Activated naive CD4-positive, alpha-beta T cell treated with anti-CD3 and anti-CD28 coated beads, Interleukin-2, amount 50 U/mL, for 24 hours (primary cell): ENCODE measurements around the gene ATP5MK.

Experiments
- H3K27ac Mint-ChIP-seq: one replicate; pipeline ENCODE4 v1.8.0; 2021; ENCODE audit warnings: mild to moderate bottlenecking, mixed read lengths
- H3K27me3 Mint-ChIP-seq: one replicate; pipeline ENCODE4 v1.8.0; 2021; ENCODE audit warnings: mixed read lengths
- H3K36me3 Mint-ChIP-seq: one replicate; pipeline ENCODE4 v1.8.0; 2021; ENCODE audit warnings: mixed read lengths
- H3K4me1 Mint-ChIP-seq: one replicate; pipeline ENCODE4 v1.8.0; 2021; ENCODE audit warnings: mixed read lengths
- H3K4me3 Mint-ChIP-seq: one replicate; pipeline ENCODE4 v1.8.0; 2021; ENCODE audit warnings: mild to moderate bottlenecking, mixed read lengths
- H3K9me3 Mint-ChIP-seq: one replicate; pipeline ENCODE4 v1.8.0; 2021; ENCODE audit warnings: mixed read lengths

ATP5MK gene, protein sequence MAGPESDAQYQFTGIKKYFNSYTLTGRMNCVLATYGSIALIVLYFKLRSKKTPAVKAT

DNA sequence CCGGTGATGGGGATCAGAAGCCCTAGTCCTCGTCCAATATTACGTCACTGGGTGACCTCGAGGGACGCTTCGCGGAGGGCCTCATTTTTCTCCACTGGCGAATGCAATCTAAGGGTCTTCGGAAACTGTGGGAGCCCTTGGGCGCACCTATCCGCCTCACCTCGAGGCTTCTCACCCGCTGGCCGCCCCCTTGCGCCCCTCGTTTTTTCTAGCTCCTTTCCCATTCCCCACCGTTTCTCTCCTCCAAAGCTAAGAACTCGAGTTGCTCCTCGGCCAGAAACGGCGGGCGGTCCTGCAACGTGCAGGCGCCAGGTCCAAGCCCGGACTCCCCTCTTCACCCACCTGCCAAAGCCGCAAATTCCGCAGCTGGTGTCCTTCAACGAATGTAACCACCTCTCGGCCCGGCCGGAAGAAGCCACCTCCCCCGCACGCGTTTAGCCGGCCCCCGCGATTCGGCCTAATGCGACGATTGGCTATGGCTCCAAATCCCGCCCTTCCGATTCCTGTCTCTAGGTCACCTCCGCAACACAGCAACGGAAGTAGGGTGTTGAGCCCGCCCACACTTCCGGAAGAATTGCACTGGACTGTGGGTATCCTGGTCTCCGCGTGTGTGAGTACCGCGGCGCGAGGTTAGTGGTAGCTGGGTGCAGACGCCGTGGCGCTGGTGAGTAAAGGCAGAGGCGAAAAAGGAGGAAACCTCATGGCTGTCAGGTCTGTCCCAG lies at the start of gene ATP5MK, which contains the start of gene PDCD11:
TSS of gene ATP5MK (minus strand) at position 409 of the 722 bp plus-strand sequence. CDS start 4,018 bp downstream, outside the sequence.
TSS of gene PDCD11 (plus strand) at position 560 of the 722 bp plus-strand sequence. CDS start 1,801 bp downstream, outside the sequence.
- H3K36me3 Mint-ChIP-seq: peaks cover 33% of the 10 kb centered on the region
- H3K4me3 Mint-ChIP-seq: peak within 1 kb of the TSS; percentile 100
- no peaks in the 10 kb centered on the region for H3K27me3 Mint-ChIP-seq
- H3K27ac Mint-ChIP-seq: peak within 1 kb of the TSS; percentile 97
- no peaks in the 10 kb centered on the region for H3K9me3 Mint-ChIP-seq
- H3K4me1 Mint-ChIP-seq: peaks cover 65% of the 10 kb centered on the region

DNA sequence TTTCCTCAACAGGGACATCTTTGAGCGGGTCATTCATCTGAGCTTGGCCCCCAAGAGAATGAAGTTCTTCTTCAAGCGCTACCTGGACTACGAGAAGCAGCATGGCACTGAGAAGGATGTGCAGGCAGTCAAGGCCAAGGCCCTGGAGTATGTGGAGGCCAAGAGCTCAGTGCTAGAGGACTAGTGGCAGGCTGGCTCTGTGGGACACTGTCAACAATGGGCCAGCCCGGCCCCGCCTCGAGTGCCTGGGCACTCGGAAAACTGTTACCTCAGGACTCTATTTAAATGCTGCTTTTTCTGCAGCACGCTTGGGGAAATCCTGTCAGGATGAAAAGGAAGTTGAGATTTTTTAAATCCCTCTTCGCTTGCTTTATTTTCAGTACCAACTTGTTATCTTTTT lies 49.1 kb upstream of the ATP5MK start:
- H3K4me1 Mint-ChIP-seq: peaks cover 20% of the 10 kb centered on the region
- no peaks in the 10 kb centered on the region for H3K27me3 Mint-ChIP-seq
- H3K36me3 Mint-ChIP-seq: peaks cover 18% of the 10 kb centered on the region
- H3K9me3 Mint-ChIP-seq: no peaks in the 10 kb centered on the region
- no peak overlapping the region for H3K4me3 Mint-ChIP-seq
- no peak overlapping the region for H3K27ac Mint-ChIP-seq

DNA sequence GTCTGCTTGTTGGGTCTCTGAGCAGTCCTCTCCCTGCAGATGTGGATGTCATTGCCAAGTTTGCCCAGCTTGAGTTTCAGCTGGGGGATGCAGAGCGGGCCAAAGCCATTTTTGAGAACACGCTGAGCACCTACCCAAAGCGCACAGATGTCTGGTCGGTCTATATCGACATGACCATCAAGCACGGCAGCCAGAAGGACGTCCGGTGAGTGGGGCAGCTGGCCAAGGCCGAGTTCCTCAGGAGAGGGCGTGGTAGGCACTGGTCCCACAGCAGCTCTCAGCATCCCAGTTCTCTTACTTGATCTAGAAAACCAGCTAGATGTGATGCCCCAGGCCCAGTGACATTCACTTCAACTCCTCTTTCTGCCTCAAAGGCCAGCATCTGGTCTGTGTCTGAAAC lies 48.2 kb upstream of the ATP5MK start:
- no peaks in the 10 kb centered on the region for H3K9me3 Mint-ChIP-seq
- peaks cover 11% of the 10 kb centered on the region for H3K4me1 Mint-ChIP-seq
- peaks cover 21% of the 10 kb centered on the region for H3K36me3 Mint-ChIP-seq
- no peak overlapping the region for H3K4me3 Mint-ChIP-seq
- H3K27ac Mint-ChIP-seq: no peak overlapping the region
- no peaks in the 10 kb centered on the region for H3K27me3 Mint-ChIP-seq

DNA sequence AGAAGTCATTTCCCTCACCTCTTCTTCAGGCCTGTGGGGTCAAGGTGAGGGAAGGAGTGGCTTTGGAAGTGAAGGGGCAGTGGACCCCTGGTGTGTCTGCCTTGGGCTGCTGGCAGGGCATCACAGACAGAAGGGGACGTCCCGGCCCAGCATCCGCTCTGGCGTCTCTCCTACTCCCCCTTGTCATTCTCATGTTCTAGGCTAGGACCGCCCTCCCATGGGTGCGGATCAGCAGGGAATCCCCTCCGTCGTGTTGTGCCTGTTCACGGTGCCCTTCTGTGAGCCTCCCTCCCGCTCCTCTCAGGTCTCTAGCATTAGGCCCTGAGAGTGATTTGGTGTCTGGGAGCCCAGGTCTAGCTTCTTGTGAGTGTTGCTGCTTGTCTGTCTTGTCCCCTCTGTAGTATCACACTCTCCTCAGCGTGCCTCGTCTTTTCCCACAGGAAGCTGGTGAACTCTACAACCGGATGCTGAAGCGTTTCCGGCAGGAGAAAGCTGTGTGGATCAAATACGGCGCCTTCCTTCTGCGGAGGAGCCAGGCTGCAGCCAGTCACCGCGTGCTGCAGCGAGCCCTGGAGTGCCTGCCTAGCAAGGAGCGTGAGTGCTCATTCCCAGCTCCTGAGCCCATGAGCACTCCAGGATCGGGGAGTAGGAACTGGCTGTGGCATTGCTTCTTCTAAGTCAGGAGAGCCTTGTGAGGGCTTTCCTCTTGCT lies 47.4 kb upstream of the ATP5MK start:
- Mint-ChIP-seq H3K4me1 (peaks cover 2% of the 10 kb centered on the region), H3K36me3 (peaks cover 20% of the 10 kb centered on the region), H3K4me3 (no peak overlapping the region), H3K27me3 (no peaks in the 10 kb centered on the region), H3K27ac (peak overlapping the region; percentile 14), H3K9me3 (no peaks in the 10 kb centered on the region)

DNA sequence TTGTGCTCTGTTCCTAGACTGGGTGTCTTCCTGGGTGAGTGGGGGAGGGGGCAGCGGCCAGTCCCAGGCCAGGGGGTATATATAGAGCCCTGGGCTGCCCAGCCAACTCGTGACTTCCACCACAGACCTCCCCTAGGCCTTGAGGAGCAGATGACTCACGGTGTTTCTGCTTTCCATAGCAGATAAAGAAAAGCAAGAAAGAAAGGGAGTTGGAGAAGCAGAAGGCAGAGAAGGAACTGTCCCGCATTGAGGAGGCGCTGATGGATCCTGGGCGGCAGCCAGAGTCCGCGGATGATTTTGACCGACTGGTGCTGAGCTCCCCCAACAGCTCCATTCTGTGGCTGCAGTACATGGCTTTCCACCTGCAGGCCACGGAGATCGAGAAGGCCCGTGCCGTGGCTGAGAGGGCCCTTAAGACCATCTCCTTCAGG lies 45.8 kb upstream of the ATP5MK start:
- Mint-ChIP-seq H3K36me3 (peaks cover 16% of the 10 kb centered on the region), H3K27ac (no peak overlapping the region), H3K27me3 (no peaks in the 10 kb centered on the region), H3K4me3 (no peak overlapping the region), H3K4me1 (no peaks in the 10 kb centered on the region), H3K9me3 (no peaks in the 10 kb centered on the region)

GRCh38 chr10:103441611-103442010 lies 45.3 kb upstream of the ATP5MK start:
- Mint-ChIP-seq H3K36me3 (peaks cover 20% of the 10 kb centered on the region), H3K9me3 (no peaks in the 10 kb centered on the region), H3K4me1 (no peaks in the 10 kb centered on the region), H3K27me3 (no peaks in the 10 kb centered on the region), H3K27ac (no peak overlapping the region), H3K4me3 (no peak overlapping the region)

DNA sequence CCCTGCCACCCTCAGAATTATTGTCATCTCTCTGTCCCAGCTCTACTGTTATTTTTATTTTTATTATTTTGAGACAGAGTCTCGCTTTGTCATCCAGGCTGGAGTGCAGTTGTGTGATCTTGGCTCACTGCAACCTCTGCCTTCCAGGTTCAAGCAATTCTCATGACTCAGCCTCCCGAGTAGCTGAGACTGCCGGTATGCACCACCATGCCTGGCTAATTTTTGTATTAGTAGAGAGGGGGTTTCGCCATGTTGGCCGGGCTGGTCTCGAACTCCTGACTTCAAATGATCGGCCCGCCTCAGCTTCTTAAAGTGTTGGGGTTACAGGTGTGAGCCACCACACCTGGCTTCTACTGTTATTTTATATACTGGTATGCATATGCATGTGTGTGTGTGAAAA lies 44.9 kb upstream of the ATP5MK start:
- no peaks in the 10 kb centered on the region for H3K9me3 Mint-ChIP-seq
- no peak overlapping the region for H3K4me3 Mint-ChIP-seq
- no peaks in the 10 kb centered on the region for H3K27me3 Mint-ChIP-seq
- peaks cover 21% of the 10 kb centered on the region for H3K36me3 Mint-ChIP-seq
- no peaks in the 10 kb centered on the region for H3K4me1 Mint-ChIP-seq
- no peak overlapping the region for H3K27ac Mint-ChIP-seq

GRCh38 chr10:103440416-103440815 lies 44.1 kb upstream of the ATP5MK start:
- Mint-ChIP-seq H3K4me1 (no peaks in the 10 kb centered on the region), H3K27me3 (no peaks in the 10 kb centered on the region), H3K4me3 (no peak overlapping the region), H3K9me3 (no peaks in the 10 kb centered on the region), H3K36me3 (peaks cover 21% of the 10 kb centered on the region), H3K27ac (peak overlapping the region; percentile 30)

DNA sequence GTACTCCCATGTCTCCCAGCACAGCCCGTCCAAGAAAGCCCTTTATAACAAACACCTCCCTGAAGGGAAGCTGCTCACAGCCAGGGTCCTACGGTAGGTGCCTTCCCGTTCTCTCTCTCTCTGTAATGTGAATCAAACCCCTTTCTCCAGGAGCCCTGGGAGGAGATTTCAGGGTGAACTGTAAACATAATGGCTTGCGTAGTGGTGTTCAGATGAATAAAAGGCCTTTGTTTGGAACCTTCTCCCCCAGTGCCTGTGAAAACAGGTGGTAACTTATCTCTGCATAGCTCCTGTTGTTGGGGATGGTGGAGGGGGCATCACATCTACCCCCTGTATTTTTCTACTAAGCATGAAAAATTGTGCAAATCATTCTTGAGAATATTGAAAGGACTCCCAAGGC lies 43.5 kb upstream of the ATP5MK start:
- Mint-ChIP-seq H3K27ac (no peak overlapping the region), H3K4me1 (no peaks in the 10 kb centered on the region), H3K27me3 (no peaks in the 10 kb centered on the region), H3K4me3 (no peak overlapping the region), H3K9me3 (no peaks in the 10 kb centered on the region), H3K36me3 (peaks cover 19% of the 10 kb centered on the region)

- H3K4me1 Mint-ChIP-seq: peaks cover 10% of the 10 kb centered on the region
- no peaks in the 10 kb centered on the region for H3K27me3 Mint-ChIP-seq
- H3K9me3 Mint-ChIP-seq: no peaks in the 10 kb centered on the region
- H3K27ac Mint-ChIP-seq: no peak overlapping the region
- no peak overlapping the region for H3K4me3 Mint-ChIP-seq
- H3K36me3 Mint-ChIP-seq: peaks cover 15% of the 10 kb centered on the region
These were observed 37.6 kb upstream of the ATP5MK start for GRCh38 chr10:103433858-103434257.

DNA sequence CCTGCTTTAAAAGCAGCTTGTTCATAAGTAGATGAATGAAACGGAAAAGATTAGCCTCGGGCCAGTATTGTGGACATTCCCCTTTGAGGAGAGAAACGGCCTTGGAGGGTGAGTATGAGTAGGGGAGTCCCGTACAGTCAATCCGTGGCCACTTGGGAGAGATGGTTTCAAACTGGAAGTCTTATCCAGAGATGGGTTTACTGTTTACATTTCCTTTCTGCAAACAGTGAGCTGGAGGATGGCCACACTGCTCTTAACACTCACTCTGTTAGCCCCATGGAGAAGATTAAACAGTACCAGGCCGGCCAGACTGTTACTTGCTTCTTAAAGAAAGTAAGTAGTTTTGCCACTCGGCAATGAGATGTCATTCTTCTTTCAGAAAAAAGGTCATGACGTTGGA lies 35.6 kb upstream of the ATP5MK start:
- Mint-ChIP-seq H3K9me3 (no peaks in the 10 kb centered on the region), H3K4me3 (no peak overlapping the region), H3K27ac (no peak overlapping the region), H3K36me3 (peaks cover 16% of the 10 kb centered on the region), H3K27me3 (no peaks in the 10 kb centered on the region), H3K4me1 (peaks cover 21% of the 10 kb centered on the region)

GRCh38 chr10:103429647-103430046 lies 33.4 kb upstream of the ATP5MK start:
- Mint-ChIP-seq H3K27me3 (no peaks in the 10 kb centered on the region), H3K36me3 (peaks cover 17% of the 10 kb centered on the region), H3K27ac (peak overlapping the region; percentile 2), H3K4me1 (peaks cover 21% of the 10 kb centered on the region), H3K4me3 (peak overlapping the region; percentile 19), H3K9me3 (no peaks in the 10 kb centered on the region)

- Mint-ChIP-seq H3K36me3 (peaks cover 22% of the 10 kb centered on the region), H3K4me1 (peaks cover 21% of the 10 kb centered on the region), H3K27ac (no peak overlapping the region), H3K27me3 (no peaks in the 10 kb centered on the region), H3K4me3 (no peak overlapping the region), H3K9me3 (no peaks in the 10 kb centered on the region)
These were observed 32.8 kb upstream of the ATP5MK start for GRCh38 chr10:103428989-103429643.

DNA sequence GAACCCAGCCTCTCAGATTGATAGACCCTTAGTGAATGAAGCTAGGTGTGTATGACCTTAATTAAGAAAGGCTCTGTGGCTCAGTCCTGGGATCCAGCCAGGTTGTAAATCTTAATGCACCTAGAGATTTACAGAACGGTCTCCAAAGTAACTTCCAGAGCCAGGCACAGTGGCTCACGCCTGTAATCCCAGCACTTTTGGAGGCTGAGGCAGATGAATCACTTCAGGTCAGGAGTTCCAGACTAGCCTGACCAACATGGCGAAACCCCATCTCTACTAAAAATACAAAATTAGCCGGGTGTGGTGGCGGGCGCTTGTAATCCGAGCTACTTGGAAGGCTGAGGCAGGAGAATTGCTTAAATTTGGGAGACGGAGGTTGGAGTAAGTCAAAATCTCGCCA lies 31.6 kb upstream of the ATP5MK start:
- Mint-ChIP-seq H3K36me3 (peaks cover 27% of the 10 kb centered on the region), H3K27ac (no peak overlapping the region)

DNA sequence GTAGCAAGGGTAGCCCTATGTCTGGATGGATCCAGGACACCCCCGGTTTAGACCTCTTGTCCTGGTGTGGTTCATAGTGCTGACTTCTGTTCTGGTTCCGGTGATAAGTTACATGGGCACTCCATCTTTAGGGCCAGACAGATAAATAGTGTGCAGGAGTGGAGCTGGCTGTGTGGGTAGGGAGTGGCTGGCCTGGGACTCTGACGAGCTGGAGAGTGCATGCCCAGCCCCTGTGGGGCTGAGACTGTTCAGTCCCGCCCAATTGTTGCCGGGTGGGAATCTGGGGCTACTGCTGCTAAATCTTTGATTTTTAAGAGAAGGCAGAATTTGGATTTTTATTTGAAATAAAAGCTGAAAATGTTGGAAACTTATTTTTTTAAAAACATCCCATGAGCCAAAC lies 27.5 kb upstream of the ATP5MK start:
- no peak overlapping the region for H3K4me3 Mint-ChIP-seq
- H3K9me3 Mint-ChIP-seq: no peaks in the 10 kb centered on the region
- peaks cover 26% of the 10 kb centered on the region for H3K36me3 Mint-ChIP-seq
- no peaks in the 10 kb centered on the region for H3K27me3 Mint-ChIP-seq
- H3K4me1 Mint-ChIP-seq: peaks cover 10% of the 10 kb centered on the region
- H3K27ac Mint-ChIP-seq: no peak overlapping the region

More for the DNA sequence above, 31.6 kb upstream of the ATP5MK start:
- H3K4me1 Mint-ChIP-seq: peaks cover 21% of the 10 kb centered on the region
- H3K27me3 Mint-ChIP-seq: no peaks in the 10 kb centered on the region
- no peak overlapping the region for H3K4me3 Mint-ChIP-seq
- no peaks in the 10 kb centered on the region for H3K9me3 Mint-ChIP-seq

GRCh38 chr10:103419101-103419500 lies 22.8 kb upstream of the ATP5MK start:
- no peaks in the 10 kb centered on the region for H3K27me3 Mint-ChIP-seq
- no peaks in the 10 kb centered on the region for H3K9me3 Mint-ChIP-seq
- H3K36me3 Mint-ChIP-seq: peaks cover 30% of the 10 kb centered on the region
- no peak overlapping the region for H3K4me3 Mint-ChIP-seq
- H3K4me1 Mint-ChIP-seq: no peaks in the 10 kb centered on the region
- no peak overlapping the region for H3K27ac Mint-ChIP-seq
